GM23338 (cell line): ENCODE results near the gene PKDCC.

Experiments used
- EZH2 ChIP-seq: fragments of 200-600 bp; sonication (generic); IDR thresholded peaks from one replicate; pipeline ENCODE4 v1.8.0; 2017; ENCODE audit warnings: antibody characterized with exemption, mild to moderate bottlenecking, low read depth; ENCODE audit not compliant: unreplicated experiment
- EZH2phosphoT487 ChIP-seq: fragments of 200-600 bp; sonication (generic); IDR thresholded peaks from one replicate; pipeline ENCODE4 v1.8.1; 2018; ENCODE audit warnings: antibody characterized with exemption; ENCODE audit not compliant: unreplicated experiment
- JUNB ChIP-seq: IDR thresholded peaks from one replicate; pipeline ENCODE4 v1.6.1; 2016; ENCODE audit warnings: antibody characterized with exemption; ENCODE audit not compliant: unreplicated experiment
- NANOG ChIP-seq: IDR thresholded peaks from 2 replicates; pipeline ENCODE4 v1.6.1; 2016; ENCODE audit warnings: antibody characterized with exemption, borderline replicate concordance
- POLR2AphosphoS5 ChIP-seq: IDR thresholded peaks from 2 replicates; pipeline ENCODE4 v1.6.1; 2016; ENCODE audit warnings: antibody characterized with exemption, low read depth
- REST ChIP-seq: IDR thresholded peaks from one replicate; pipeline ENCODE4 v1.6.1; 2018; ENCODE audit warnings: antibody characterized with exemption; ENCODE audit not compliant: unreplicated experiment
- ZNF114 ChIP-seq: fragments of 250-450 bp; sonication (Bioruptor Pico); IDR thresholded peaks from 2 replicates; pipeline ENCODE4 v1.5.0; 2020; ENCODE audit warnings: mild to moderate bottlenecking, moderate library complexity
- TF ChIP-seq, protein P1 (sequence below), 2 experiments: fragments of 200-600 bp in 1 of 2; sonication (generic) in 1 of 2; conservative IDR thresholded peaks; 2 replicates each; pipeline versions ENCODE4 v1.5.1 to v1.6.1; 2016 to 2017; ENCODE audit warnings: antibody characterized with exemption in 2 of 2, low read depth in 2 of 2, mild to moderate bottlenecking in 2 of 2, moderate library complexity in 1 of 2

DNA sequence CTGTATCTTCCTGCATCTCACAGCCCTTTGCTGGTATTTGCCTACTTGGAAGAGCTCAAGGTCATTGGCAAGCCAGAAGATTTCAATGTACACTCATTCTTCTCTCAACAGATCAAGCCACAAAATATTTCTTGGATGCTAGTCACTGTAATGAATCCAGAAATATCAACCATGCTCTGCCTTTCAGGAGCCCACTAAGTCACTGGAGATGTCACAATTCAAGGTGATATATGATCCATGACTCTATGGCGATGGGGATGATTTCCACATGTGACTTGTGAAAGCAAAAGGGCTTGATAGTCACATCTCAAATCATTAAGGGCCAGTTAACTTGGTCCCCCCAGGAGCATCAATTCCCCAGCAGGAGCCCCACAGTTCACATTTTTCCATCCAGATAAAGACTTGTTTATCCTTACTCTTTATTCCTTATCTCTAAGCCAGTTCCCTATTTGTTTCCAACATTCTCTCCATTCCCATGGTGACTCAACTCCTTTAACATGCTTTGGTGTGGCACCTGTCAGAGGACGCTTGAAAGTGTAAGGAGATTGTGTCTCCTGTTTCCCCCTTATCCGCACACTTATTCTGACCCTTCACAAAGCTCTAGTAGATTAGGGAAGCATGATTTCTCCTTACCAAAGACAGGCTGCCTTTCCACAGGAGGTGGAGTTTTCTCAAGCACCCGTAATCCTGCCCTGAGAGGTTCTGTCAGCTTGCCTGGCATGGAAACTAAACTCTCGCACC is 15.8 kb downstream of the PKDCC start:
- TF ChIP-seq, protein P1, sequence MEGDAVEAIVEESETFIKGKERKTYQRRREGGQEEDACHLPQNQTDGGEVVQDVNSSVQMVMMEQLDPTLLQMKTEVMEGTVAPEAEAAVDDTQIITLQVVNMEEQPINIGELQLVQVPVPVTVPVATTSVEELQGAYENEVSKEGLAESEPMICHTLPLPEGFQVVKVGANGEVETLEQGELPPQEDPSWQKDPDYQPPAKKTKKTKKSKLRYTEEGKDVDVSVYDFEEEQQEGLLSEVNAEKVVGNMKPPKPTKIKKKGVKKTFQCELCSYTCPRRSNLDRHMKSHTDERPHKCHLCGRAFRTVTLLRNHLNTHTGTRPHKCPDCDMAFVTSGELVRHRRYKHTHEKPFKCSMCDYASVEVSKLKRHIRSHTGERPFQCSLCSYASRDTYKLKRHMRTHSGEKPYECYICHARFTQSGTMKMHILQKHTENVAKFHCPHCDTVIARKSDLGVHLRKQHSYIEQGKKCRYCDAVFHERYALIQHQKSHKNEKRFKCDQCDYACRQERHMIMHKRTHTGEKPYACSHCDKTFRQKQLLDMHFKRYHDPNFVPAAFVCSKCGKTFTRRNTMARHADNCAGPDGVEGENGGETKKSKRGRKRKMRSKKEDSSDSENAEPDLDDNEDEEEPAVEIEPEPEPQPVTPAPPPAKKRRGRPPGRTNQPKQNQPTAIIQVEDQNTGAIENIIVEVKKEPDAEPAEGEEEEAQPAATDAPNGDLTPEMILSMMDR (conservative IDR thresholded peaks at IDR 0.05; ENCODE audit: low read depth in 2 of 2) = no peak
- TF ChIP-seq REST (no peak), EZH2phosphoT487 (no peak), ZNF114 (CRISPR knock-in tag) (no peak), POLR2AphosphoS5 (no peak), EZH2 (no peak), JUNB (no peak), NANOG (no peak)
